ENCODE results near the gene UBXN1. TPM values are rescaled to one million over a fixed set of nuclear protein-coding genes. Genes with fewer than 3 reads are reported as not detected.
A peak's percentile ranks its signal among the peaks of the same experiment; 100 is the strongest.
"Not testable (repeated sequence)": the region's sequence is repeated elsewhere in the genome, so short reads cannot be mapped to it uniquely, and the experiment has no call there.

UBXN1 gene
- total RNA-seq, 1 donor from 2014 or later = 127 TPM

DNA sequence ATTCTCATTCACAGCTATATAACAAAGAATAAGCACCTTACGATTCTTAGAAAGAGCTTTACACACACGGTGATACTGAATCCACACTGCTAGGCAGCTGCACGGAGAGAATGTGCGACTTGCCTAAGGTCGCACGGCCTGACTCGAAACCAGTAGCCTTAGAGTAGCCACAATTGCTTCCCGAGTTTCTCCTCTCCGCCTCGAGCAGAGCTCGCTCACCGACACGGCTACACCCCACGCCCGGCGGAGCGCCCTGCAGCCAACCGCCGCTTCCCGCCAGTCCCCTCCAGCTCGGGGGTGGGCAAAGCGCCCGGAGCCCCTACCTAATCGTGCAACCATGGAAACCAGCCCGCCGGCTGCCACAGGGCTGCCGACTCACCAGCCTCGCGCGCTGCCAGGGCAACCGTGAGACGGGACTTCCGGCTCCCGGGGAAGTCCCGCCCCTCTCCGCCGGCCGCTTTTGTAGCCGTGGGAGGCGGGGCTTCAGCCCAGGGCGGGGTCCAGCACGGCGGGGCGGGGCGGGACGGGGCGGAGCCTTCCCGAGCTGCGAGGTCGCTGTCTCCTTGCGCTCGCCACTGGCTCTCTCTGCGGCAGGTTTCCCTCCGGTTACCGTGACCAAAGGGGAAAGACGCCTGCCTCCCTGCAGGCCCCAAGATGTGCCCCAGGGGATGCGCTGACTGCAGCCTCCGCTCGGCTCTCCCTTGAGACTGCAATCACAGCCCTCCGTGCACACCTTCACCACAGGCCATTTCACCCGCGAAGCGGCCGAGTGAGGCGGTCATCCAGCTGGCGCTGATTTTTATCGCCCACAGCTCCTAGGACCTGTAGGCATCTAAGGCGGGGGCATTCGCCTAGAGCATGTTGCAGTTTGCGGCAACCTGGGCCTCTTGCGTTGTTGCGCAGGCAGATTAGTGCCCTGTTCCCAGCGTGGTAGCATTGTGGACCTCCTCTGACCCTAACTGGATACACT lies 27.3 kb upstream of the UBXN1 start:
- Mint-ChIP-seq H3K27me3 (ENCODE audit: low read depth) (no peaks in the 10 kb centered on the region), H3K4me1 (ENCODE audit: low read depth) (peaks cover 37% of the 10 kb centered on the region), H3K9me3 (no peaks in the 10 kb centered on the region), H3K4me3 (ENCODE audit: low read depth) (peak overlapping the region; percentile 90), H3K36me3 (ENCODE audit: low read depth) (peaks cover 38% of the 10 kb centered on the region), H3K27ac (peak overlapping the region; percentile 57)
- DNase-seq (ENCODE audit: low spot score) = peak; percentile 89
- intact Hi-C loops (cut with micrococcal nuclease) = loop anchor here (5.0 kb wide), 1 partner anchor 126 kb away; the partner anchor contains the start of genes STX5 and TEX54

GRCh38 chr11:62705413-62705812 lies 26.5 kb upstream of the UBXN1 start:
- H3K4me3 Mint-ChIP-seq (ENCODE audit: low read depth) = peak overlapping the region; percentile 90
- H3K27ac Mint-ChIP-seq = peak overlapping the region; percentile 57
- intact Hi-C loops (cut with micrococcal nuclease) = loop anchor here (5.0 kb wide), 1 partner anchor 127 kb away; the partner anchor contains the start of genes STX5 and TEX54
- peaks cover 34% of the 10 kb centered on the region for H3K36me3 Mint-ChIP-seq (ENCODE audit: low read depth)
- H3K9me3 Mint-ChIP-seq = no peaks in the 10 kb centered on the region
- H3K27me3 Mint-ChIP-seq (ENCODE audit: low read depth) = no peaks in the 10 kb centered on the region
- DNase-seq (ENCODE audit: low spot score) = no peak
- H3K4me1 Mint-ChIP-seq (ENCODE audit: low read depth) = peaks cover 33% of the 10 kb centered on the region

- H3K9me3 Mint-ChIP-seq; DNase-seq (ENCODE audit: low spot score); H3K4me3 Mint-ChIP-seq (ENCODE audit: low read depth); H3K27me3 Mint-ChIP-seq (ENCODE audit: low read depth); intact Hi-C loops (cut with micrococcal nuclease); H3K27ac Mint-ChIP-seq: not testable (repeated sequence)
- H3K4me1 Mint-ChIP-seq (ENCODE audit: low read depth) = peaks cover 32% of the 10 kb centered on the region
- H3K36me3 Mint-ChIP-seq (ENCODE audit: low read depth) = peaks cover 29% of the 10 kb centered on the region
Observed at GRCh38 chr11:62703921-62704320, 25.0 kb upstream of the UBXN1 start.

- H3K4me1 Mint-ChIP-seq (ENCODE audit: low read depth) = peaks cover 17% of the 10 kb centered on the region
- H3K27ac Mint-ChIP-seq = no peak overlapping the region
- no peaks in the 10 kb centered on the region for H3K27me3 Mint-ChIP-seq (ENCODE audit: low read depth)
- DNase-seq (ENCODE audit: low spot score) = no peak
- H3K9me3 Mint-ChIP-seq = no peaks in the 10 kb centered on the region
- intact Hi-C loops (cut with micrococcal nuclease) = no loop called here
- no peak overlapping the region for H3K4me3 Mint-ChIP-seq (ENCODE audit: low read depth)
- peaks cover 26% of the 10 kb centered on the region for H3K36me3 Mint-ChIP-seq (ENCODE audit: low read depth)
Observed at GRCh38 chr11:62702246-62702645, 23.4 kb upstream of the UBXN1 start.

- Mint-ChIP-seq H3K9me3 (no peaks in the 10 kb centered on the region), H3K27ac (peak overlapping the region; percentile 60), H3K4me3 (ENCODE audit: low read depth) (no peak overlapping the region), H3K27me3 (ENCODE audit: low read depth) (no peaks in the 10 kb centered on the region), H3K4me1 (ENCODE audit: low read depth) (peaks cover 8% of the 10 kb centered on the region), H3K36me3 (ENCODE audit: low read depth) (peaks cover 26% of the 10 kb centered on the region)
- DNase-seq (ENCODE audit: low spot score) = peak; percentile 64
- intact Hi-C loops (cut with micrococcal nuclease) = loop anchor here (1.0 to 10.0 kb wide), 3 partner anchors 103 to 300 kb away; partner anchors contain the start of gene TUT1
Observed at GRCh38 chr11:62694455-62695167, 15.7 kb upstream of the UBXN1 start.

DNA sequence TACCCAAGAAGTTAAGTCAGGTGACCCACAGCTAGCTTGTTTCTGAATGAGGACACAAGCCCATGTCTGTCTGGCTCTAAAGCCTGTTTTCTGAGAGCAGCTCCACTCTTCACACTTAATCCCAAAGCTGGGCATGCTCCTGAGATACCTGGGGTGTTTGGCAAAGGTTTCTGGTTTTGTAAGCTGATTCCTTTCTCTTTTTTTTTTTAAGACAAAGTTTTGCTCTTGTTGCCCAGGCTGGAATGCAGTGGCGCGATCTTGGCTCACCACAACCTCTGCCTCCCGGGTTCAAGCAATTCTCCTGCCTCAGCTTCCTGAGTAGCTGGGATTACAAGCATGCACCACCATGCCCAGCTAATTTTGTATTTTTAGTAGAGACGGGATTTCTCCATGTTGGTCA lies 14.8 kb upstream of the UBXN1 start:
- not testable (repeated sequence) for H3K4me1 Mint-ChIP-seq (ENCODE audit: low read depth); H3K9me3 Mint-ChIP-seq; H3K27ac Mint-ChIP-seq; H3K4me3 Mint-ChIP-seq (ENCODE audit: low read depth); DNase-seq (ENCODE audit: low spot score); H3K27me3 Mint-ChIP-seq (ENCODE audit: low read depth)
- intact Hi-C loops (cut with micrococcal nuclease) = loop anchor here (1.0 to 10.0 kb wide), 3 partner anchors 102 to 299 kb away; partner anchors contain the start of gene TUT1
- peaks cover 26% of the 10 kb centered on the region for H3K36me3 Mint-ChIP-seq (ENCODE audit: low read depth)

DNA sequence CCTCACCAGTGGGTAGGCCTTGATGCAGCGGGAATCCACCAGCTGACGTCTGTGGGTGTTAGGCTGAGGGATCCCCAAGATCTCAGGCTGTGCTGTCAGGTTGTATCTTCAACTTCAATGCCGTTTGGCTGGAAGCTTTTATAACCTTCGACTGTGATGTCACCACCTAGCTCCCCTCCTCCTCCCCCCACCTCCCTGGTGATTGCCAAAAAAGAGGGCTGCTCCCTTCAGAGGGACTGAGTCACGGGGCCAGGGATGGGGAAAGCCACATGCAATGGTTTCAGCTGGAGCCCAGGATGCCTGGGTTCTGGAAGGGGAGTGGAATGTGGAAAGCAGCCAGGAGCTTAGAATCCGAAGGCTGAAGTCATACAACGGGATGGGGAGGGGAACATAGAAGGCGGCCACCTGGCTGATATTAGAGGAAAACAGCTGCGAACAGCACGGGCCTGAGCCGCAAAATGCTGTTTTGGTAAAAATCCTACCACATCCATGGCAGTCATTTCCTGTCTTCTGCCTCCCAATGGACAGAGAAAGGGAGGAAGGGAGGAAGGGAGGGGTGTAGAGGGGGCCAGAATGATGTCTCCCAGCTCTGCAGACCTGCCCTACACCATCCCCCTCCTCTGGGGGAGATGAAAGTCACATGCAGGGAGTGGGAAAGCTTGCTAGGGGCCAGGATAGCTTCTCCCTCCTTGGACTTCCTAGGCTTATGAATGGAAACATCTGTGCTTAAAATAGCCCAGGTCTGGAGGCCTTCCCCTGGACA lies 10.7 kb upstream of the UBXN1 start, which contains the start of gene LRRN4CL:
Gene LRRN4CL, minus strand, starts transcription at position 110 of the 763 bp plus-strand sequence. CDS start 1,022 bp downstream, outside the sequence.
- peaks cover 6% of the 10 kb centered on the region for H3K27me3 Mint-ChIP-seq (ENCODE audit: low read depth)
- no peak within 1 kb of the TSS for H3K4me3 Mint-ChIP-seq (ENCODE audit: low read depth)
- H3K9me3 Mint-ChIP-seq = no peaks in the 10 kb centered on the region
- peaks cover 23% of the 10 kb centered on the region for H3K36me3 Mint-ChIP-seq (ENCODE audit: low read depth)
- H3K27ac Mint-ChIP-seq = no peak within 1 kb of the TSS
- intact Hi-C loops (cut with micrococcal nuclease) = loop anchor here (10.0 kb wide), 2 partner anchors 265 to 295 kb away; no protein-coding TSS in a partner anchor
- DNase-seq (ENCODE audit: low spot score) = no peak
- H3K4me1 Mint-ChIP-seq (ENCODE audit: low read depth) = peaks cover 3% of the 10 kb centered on the region

- intact Hi-C loops (cut with micrococcal nuclease) = no loop called here
- Mint-ChIP-seq H3K27me3 (ENCODE audit: low read depth) (peaks cover 6% of the 10 kb centered on the region), H3K4me3 (ENCODE audit: low read depth) (no peak overlapping the region), H3K36me3 (ENCODE audit: low read depth) (peaks cover 19% of the 10 kb centered on the region), H3K4me1 (ENCODE audit: low read depth) (no peaks in the 10 kb centered on the region), H3K9me3 (no peaks in the 10 kb centered on the region), H3K27ac (no peak overlapping the region)
- no peak for DNase-seq (ENCODE audit: low spot score)
Observed at GRCh38 chr11:62688491-62688890, 9.6 kb upstream of the UBXN1 start.

DNA sequence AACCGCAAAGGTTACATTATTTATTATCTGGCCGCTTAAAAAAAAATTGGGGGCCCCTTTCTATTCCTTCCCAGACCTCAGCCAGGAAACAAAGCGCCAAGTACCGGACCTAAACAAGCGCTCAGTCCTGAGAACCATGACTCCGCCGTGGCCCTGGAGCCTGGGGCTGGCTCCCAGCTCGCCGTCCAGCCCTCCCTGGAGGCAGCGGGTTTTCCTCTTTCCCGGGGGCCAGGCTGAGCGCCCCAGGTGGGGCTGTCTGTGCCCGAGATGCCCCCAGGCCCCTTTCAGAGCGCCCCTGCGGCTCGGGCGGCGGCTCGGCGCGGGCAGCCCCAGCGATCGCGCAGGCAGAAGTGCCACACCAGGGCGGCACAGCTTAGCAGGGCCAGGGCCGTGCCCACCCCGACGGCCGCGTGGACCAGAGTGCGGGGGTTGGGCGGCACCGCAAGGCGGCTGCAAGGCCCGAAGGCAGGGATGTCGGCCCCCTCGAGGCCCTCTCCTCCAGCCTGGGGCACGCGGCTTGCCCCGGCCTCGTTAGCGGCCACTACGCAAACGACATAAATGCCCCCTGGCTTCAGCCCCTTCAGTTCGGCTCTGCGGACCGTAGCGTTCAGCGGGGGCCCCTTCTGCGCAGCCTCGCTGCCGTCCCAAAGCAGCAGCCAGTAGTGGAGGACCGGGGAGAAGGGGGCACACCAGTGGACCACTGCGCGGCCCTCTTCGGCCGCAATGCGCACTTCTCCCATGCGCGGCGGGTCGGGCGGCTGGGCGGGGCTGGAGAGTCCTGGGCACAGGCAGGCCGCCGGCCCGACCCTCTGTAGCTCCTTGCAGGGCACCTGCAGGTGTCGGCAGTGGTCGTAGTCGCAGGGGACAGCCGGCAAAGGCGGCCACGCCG lies 8.9 kb upstream of the UBXN1 start:
- no peaks in the 10 kb centered on the region for H3K4me1 Mint-ChIP-seq (ENCODE audit: low read depth)

GRCh38 chr11:62682518-62682917 lies 3.6 kb upstream of the UBXN1 start:
- Mint-ChIP-seq H3K4me3 (ENCODE audit: low read depth) (no peak overlapping the region), H3K9me3 (no peaks in the 10 kb centered on the region), H3K36me3 (ENCODE audit: low read depth) (peaks cover 9% of the 10 kb centered on the region), H3K4me1 (ENCODE audit: low read depth) (peaks cover 15% of the 10 kb centered on the region), H3K27ac (no peak overlapping the region), H3K27me3 (ENCODE audit: low read depth) (no peaks in the 10 kb centered on the region)
- DNase-seq (ENCODE audit: low spot score) = no peak
- intact Hi-C loops (cut with micrococcal nuclease) = no loop called here

More for the DNA sequence above, 8.9 kb upstream of the UBXN1 start:
- no peak overlapping the region for H3K4me3 Mint-ChIP-seq (ENCODE audit: low read depth)
- no peak for DNase-seq (ENCODE audit: low spot score)
- peaks cover 6% of the 10 kb centered on the region for H3K27me3 Mint-ChIP-seq (ENCODE audit: low read depth)
- intact Hi-C loops (cut with micrococcal nuclease) = no loop called here
- peaks cover 16% of the 10 kb centered on the region for H3K36me3 Mint-ChIP-seq (ENCODE audit: low read depth)
- H3K9me3 Mint-ChIP-seq = no peaks in the 10 kb centered on the region
- H3K27ac Mint-ChIP-seq = no peak overlapping the region

DNA sequence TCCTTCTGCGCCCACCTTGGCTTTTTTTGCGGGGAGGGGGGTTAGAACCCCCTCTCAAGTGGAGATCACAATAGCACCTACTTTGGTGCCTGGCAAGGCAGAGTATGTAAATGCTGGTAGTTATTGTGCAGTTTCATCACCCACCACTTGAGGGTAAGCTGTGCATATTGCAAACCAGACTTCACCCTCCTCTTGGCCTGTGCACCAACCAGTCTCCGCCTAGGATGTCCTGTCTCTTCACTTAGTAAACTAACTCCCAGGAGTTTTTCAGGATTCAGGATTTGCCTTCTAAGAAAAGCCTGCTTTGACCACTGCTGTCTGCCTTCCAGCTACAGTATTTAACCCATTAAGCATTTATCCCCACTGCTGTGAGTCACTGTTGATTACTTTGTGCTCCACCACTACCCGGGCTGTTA lies 2.0 kb upstream of the UBXN1 start:
- Mint-ChIP-seq H3K27ac (peak overlapping the region; percentile 42), H3K9me3 (no peaks in the 10 kb centered on the region), H3K36me3 (ENCODE audit: low read depth) (peaks cover 24% of the 10 kb centered on the region), H3K4me3 (ENCODE audit: low read depth) (peak overlapping the region; percentile 66), H3K4me1 (ENCODE audit: low read depth) (peaks cover 21% of the 10 kb centered on the region), H3K27me3 (ENCODE audit: low read depth) (no peaks in the 10 kb centered on the region)
- DNase-seq (ENCODE audit: low spot score) = peak; percentile 21
- intact Hi-C loops (cut with micrococcal nuclease) = no loop called here

Data from activated T-helper 2 cell treated with anti-CD3 and anti-CD28 coated beads, Interferon-gamma antibody, Interleukin-2, Interleukin-4, amounts not matched to agents 10 μg/mL and 5 μg/mL and 100 μg/mL, durations not matched to agents 14 hours and 24 hours and 36 hours (primary cell).